CD14-positive monocyte (primary cell): ENCODE results near the gene CFL1. TPM values are rescaled to one million over a fixed set of nuclear protein-coding genes. Genes with fewer than 3 reads are reported as not detected.

Experiments used
- DNase-seq, 3 donors: peaks; one replicate each; pipeline ENCODE4 v3.0.0-alpha.2; 2011 to 2022
- H2AFZ ChIP-seq: 2 replicates; pipeline ENCODE4 v1.6.0; 2012; ENCODE audit warnings: mild to moderate bottlenecking, low read depth, low read length, inconsistent platforms; ENCODE audit not compliant: insufficient read depth, poor library complexity, severe bottlenecking
- H3K27ac ChIP-seq, 2 donors: 1 replicate in 1 of 2; 2 replicates in 1 of 2; pipeline ENCODE4 v1.5.1; 2012 to 2013; ENCODE audit warnings: low read length in 2 of 2, control low read depth in 1 of 2, inconsistent platforms in 1 of 2, low read depth in 1 of 2, mild to moderate bottlenecking in 1 of 2
- H3K27me3 ChIP-seq, 2 donors: one replicate each; pipeline versions ENCODE4 v1.6.0 to v1.6.1; 2011 to 2013; ENCODE audit warnings: low read length in 2 of 2; ENCODE audit not compliant: control insufficient read depth in 2 of 2, insufficient read depth in 2 of 2
- H3K36me3 ChIP-seq, 2 donors: replicated peaks in 1 of 2; 1 replicate in 1 of 2; 2 replicates in 1 of 2; pipeline versions ENCODE4 v1.5.1 to v1.6.1; 2012 to 2013; ENCODE audit warnings: low read length in 2 of 2, control low read depth in 1 of 2, inconsistent platforms in 1 of 2, mild to moderate bottlenecking in 1 of 2; ENCODE audit not compliant: insufficient read depth in 2 of 2, control insufficient read depth in 1 of 2
- H3K4me1 ChIP-seq, 2 donors: 1 replicate in 1 of 2; 2 replicates in 1 of 2; pipeline versions ENCODE4 v1.5.1 to v1.6.1; 2012 to 2013; ENCODE audit warnings: low read length in 2 of 2, control low read depth in 1 of 2, inconsistent platforms in 1 of 2, mild to moderate bottlenecking in 1 of 2, moderate library complexity in 1 of 2; ENCODE audit not compliant: insufficient read depth in 2 of 2, control insufficient read depth in 1 of 2
- H3K4me2 ChIP-seq: replicated peaks from 2 replicates; pipeline ENCODE3; 2012; ENCODE audit warnings: low read length, moderate library complexity, mild to moderate bottlenecking; ENCODE audit not compliant: poor library complexity, severe bottlenecking; ENCODE audit errors: extremely low read depth
- H3K4me3 ChIP-seq, 3 experiments: fragments of 200-600 bp in 1 of 3; sonication (generic) in 1 of 3; replicated peaks in 1 of 3; 1 replicate in 2 of 3; 2 replicates in 1 of 3; pipeline ENCODE4 v1.5.1; 2011 to 2013; ENCODE audit warnings: low read length in 3 of 3, mild to moderate bottlenecking in 3 of 3, control low read depth in 2 of 3, low read depth in 2 of 3, inconsistent platforms in 1 of 3, moderate library complexity in 1 of 3
- H3K79me2 ChIP-seq: 2 replicates; pipeline ENCODE4 v1.6.0; 2012; ENCODE audit warnings: mild to moderate bottlenecking, control low read depth, inconsistent platforms, low read length, moderate library complexity; ENCODE audit not compliant: insufficient read depth
- H3K9ac ChIP-seq: 2 replicates; pipeline ENCODE4 v1.6.0; 2017; ENCODE audit warnings: low read length, mild to moderate bottlenecking; ENCODE audit not compliant: insufficient read depth, poor library complexity, severe bottlenecking
- H3K9me3 ChIP-seq, 2 donors: replicated peaks in 1 of 2; 1 replicate in 1 of 2; 2 replicates in 1 of 2; pipeline versions ENCODE4 v1.5.1 to v1.6.1; 2012 to 2013; ENCODE audit warnings: low read length in 2 of 2, control low read depth in 1 of 2; ENCODE audit not compliant: control insufficient read depth in 1 of 2, insufficient read depth in 1 of 2
- H4K20me1 ChIP-seq: 2 replicates; pipeline ENCODE4 v1.6.0; 2012; ENCODE audit warnings: mild to moderate bottlenecking, low read length, control low read depth, moderate library complexity; ENCODE audit not compliant: insufficient read depth
- H3K27ac Mint-ChIP-seq, 7 donors: one replicate each; pipeline ENCODE4 v1.8.0; 2020; ENCODE audit warnings: mild to moderate bottlenecking in 7 of 7, mixed read lengths in 7 of 7, moderate library complexity in 6 of 7, inconsistent platforms in 2 of 7
- H3K27me3 Mint-ChIP-seq, 3 donors: one replicate each; pipeline ENCODE4 v1.8.0; 2021 to 2022; ENCODE audit warnings: low read depth in 3 of 3, mild to moderate bottlenecking in 3 of 3, mixed read lengths in 3 of 3, moderate library complexity in 3 of 3, inconsistent platforms in 1 of 3
- H3K36me3 Mint-ChIP-seq, 2 donors: one replicate each; pipeline ENCODE4 v1.8.0; 2020; ENCODE audit warnings: mixed read lengths in 2 of 2, inconsistent platforms in 1 of 2, mild to moderate bottlenecking in 1 of 2
- H3K4me1 Mint-ChIP-seq: one replicate; pipeline ENCODE4 v1.8.0; 2020; ENCODE audit warnings: mild to moderate bottlenecking, mixed read lengths
- H3K4me3 Mint-ChIP-seq, 2 donors: one replicate each; pipeline ENCODE4 v1.8.0; 2020; ENCODE audit warnings: mild to moderate bottlenecking in 2 of 2, mixed read lengths in 2 of 2, moderate library complexity in 1 of 2
- H3K9me3 Mint-ChIP-seq, 7 donors: one replicate each; pipeline ENCODE4 v1.8.0; 2020 to 2022; ENCODE audit warnings: mixed read lengths in 7 of 7, mild to moderate bottlenecking in 6 of 7, moderate library complexity in 6 of 7, inconsistent platforms in 2 of 7
- WGBS: methylation state at CpG from one replicate; pipeline ENCODE4 v1.1.5; 2013; ENCODE audit warnings: missing lambda C conversion rate; ENCODE audit not compliant: insufficient coverage; 5-methylcytosine and 5-hydroxymethylcytosine counted together
- intact Hi-C, 2 donors: fragments of 100-400 bp; cut with micrococcal nuclease; formaldehyde crosslinking; loops; one replicate each; pipeline versions ENCODE4 v1.15.0 to v1.15.1; 2023
- polyA plus RNA-seq, 3 donors: library from polyadenylated mRNA; depleted of rRNA in 1 of 3; unstranded in 2 of 3; stranded (reverse) in 1 of 3; fragments of 300-500 nt in 2 of 3; fragments of >200 nt in 1 of 3; fragmentation: Illumina TruSeq in 2 of 3; gene quantifications; 1 replicate in 2 of 3; 2 replicates in 1 of 3; pipeline ENCODE4 v1.2.3, GENCODE V29; 2012 to 2021
- TF ChIP-seq, protein P1 (sequence below): fragments of 200-600 bp; IDR thresholded peaks from one replicate; pipeline ENCODE4 v1.8.0; 2022; ENCODE audit warnings: antibody characterized with exemption, mild to moderate bottlenecking

Gene CFL1
- polyA plus RNA-seq, 3 donors = 1,281 to 2,233 (median 1,889) TPM

GRCh38 chr11:65870307-65870658 lies 12.3 kb upstream of the CFL1 start:
- Histone ChIP-seq H3K4me1 (peaks cover 23 to 45% of the 10 kb centered on the region in 2 donors), H3K36me3 (peaks cover 14 to 18% of the 10 kb centered on the region in 2 donors), H3K4me3 (no peak overlapping the region), H3K27me3 (no peaks in the 10 kb centered on the region), H3K79me2 (no peaks in the 10 kb centered on the region), H2AFZ (no peak overlapping the region), H3K9ac (no peak overlapping the region), H3K27ac (no peak overlapping the region), H3K9me3 (no peaks in the 10 kb centered on the region), H3K4me2 (no peak overlapping the region), H4K20me1 (peaks cover 18% of the 10 kb centered on the region)
- H3K4me1 Mint-ChIP-seq = peaks cover 34% of the 10 kb centered on the region
- peaks cover 0 to 4% (median 0%) of the 10 kb centered on the region in 7 donors for H3K9me3 Mint-ChIP-seq
- WGBS = 26% methylated on average over 8 of the region's 11 CpGs
- intact Hi-C loops = no loop called here
- peaks cover 15 to 22% of the 10 kb centered on the region in 2 donors for H3K36me3 Mint-ChIP-seq
- DNase-seq = no peak
- H3K27me3 Mint-ChIP-seq = peaks cover 6 to 32% (median 29%) of the 10 kb centered on the region in 3 donors
- peak overlapping the region in 1 of 7 donors; percentile 37 for H3K27ac Mint-ChIP-seq
- H3K4me3 Mint-ChIP-seq = peak overlapping the region in 1 of 2 donors; percentile 26
- TF ChIP-seq, protein P1, sequence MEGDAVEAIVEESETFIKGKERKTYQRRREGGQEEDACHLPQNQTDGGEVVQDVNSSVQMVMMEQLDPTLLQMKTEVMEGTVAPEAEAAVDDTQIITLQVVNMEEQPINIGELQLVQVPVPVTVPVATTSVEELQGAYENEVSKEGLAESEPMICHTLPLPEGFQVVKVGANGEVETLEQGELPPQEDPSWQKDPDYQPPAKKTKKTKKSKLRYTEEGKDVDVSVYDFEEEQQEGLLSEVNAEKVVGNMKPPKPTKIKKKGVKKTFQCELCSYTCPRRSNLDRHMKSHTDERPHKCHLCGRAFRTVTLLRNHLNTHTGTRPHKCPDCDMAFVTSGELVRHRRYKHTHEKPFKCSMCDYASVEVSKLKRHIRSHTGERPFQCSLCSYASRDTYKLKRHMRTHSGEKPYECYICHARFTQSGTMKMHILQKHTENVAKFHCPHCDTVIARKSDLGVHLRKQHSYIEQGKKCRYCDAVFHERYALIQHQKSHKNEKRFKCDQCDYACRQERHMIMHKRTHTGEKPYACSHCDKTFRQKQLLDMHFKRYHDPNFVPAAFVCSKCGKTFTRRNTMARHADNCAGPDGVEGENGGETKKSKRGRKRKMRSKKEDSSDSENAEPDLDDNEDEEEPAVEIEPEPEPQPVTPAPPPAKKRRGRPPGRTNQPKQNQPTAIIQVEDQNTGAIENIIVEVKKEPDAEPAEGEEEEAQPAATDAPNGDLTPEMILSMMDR = no peak

GRCh38 chr11:65869643-65870306 lies 11.8 kb upstream of the CFL1 start:
- H3K4me3 Mint-ChIP-seq = no peak overlapping the region
- Histone ChIP-seq H3K4me3 (no peak overlapping the region), H3K79me2 (no peaks in the 10 kb centered on the region), H3K9me3 (no peaks in the 10 kb centered on the region), H3K36me3 (peaks cover 19 to 23% of the 10 kb centered on the region in 2 donors), H2AFZ (no peak overlapping the region), H3K4me1 (peaks cover 23 to 45% of the 10 kb centered on the region in 2 donors), H3K9ac (no peak overlapping the region), H3K27ac (no peak overlapping the region), H3K27me3 (no peaks in the 10 kb centered on the region), H4K20me1 (peaks cover 18% of the 10 kb centered on the region), H3K4me2 (no peak overlapping the region)
- intact Hi-C loops = no loop called here
- peaks cover 34% of the 10 kb centered on the region for H3K4me1 Mint-ChIP-seq
- H3K27me3 Mint-ChIP-seq = peaks cover 6 to 32% (median 29%) of the 10 kb centered on the region in 3 donors
- TF ChIP-seq, protein P1 = no peak
- no peak for DNase-seq
- H3K9me3 Mint-ChIP-seq = peaks cover 0 to 4% (median 0%) of the 10 kb centered on the region in 7 donors
- H3K27ac Mint-ChIP-seq = peak overlapping the region in 1 of 7 donors; percentile 50
- 81% methylated on average over 16 of the region's 24 CpGs for WGBS
- H3K36me3 Mint-ChIP-seq = peaks cover 20 to 27% of the 10 kb centered on the region in 2 donors
